HG03571 (cell line): Measurements from ENCODE around the gene RRAS.
"Not testable (repeated sequence)": the region's sequence is repeated elsewhere in the genome, so short reads cannot be mapped to it uniquely, and the experiment has no call there.

Experiments used
- ATAC-seq: cut with Tn5 transposase; IDR thresholded peaks from one replicate; pipeline ENCODE4 v1.9.1; 2021; ENCODE audit not compliant: unreplicated experiment

Gene RRAS

DNA sequence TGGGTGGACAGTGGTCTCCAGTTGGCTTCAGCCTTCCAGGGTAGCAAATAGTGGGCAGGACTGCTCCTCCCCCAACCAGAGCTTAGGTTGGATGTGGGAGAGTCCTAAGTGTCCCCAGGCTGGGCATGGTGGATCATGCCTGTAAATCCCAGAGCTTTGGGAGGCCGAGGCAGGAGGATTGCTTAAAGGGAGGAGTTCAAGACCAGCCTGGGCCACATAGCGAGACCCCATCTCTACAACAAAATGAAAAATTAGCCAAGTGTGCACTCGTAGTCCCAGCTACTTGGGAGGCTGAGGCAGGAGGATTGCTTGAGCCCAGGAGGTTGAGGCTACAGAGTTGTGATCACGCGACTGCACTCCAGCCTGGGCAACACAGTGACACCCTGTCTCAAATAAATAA lies 7.4 kb downstream of the RRAS start:
- no peak for ATAC-seq

DNA sequence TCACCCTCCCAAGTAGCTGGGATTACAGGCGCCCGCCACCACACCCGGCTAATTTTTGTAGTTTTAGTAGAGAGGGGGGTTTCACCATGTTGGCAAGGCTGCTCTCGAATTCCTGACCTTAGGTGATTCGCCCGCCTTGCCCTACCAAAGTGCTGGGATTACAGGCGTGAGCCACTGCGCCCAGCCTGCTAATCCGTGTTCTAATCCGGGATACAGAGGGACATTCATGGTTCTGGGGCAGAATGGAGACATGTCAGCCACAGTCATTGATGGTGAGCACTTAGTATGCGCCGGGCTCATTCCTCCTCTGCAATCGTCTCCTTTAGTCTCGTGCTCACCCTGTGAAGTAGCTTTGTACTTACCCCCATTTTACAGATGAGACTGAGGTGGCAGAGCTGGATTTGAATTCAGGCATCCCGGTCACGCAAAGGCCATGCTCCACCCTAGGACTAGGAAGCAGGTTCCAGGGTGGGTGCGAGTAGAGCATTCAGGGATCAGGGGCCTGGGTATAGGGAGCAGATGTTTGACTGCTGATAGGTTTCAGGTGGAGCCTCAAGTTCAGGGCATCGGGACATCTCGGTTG lies 8.2 kb downstream of the RRAS start:
- no peak for ATAC-seq

DNA sequence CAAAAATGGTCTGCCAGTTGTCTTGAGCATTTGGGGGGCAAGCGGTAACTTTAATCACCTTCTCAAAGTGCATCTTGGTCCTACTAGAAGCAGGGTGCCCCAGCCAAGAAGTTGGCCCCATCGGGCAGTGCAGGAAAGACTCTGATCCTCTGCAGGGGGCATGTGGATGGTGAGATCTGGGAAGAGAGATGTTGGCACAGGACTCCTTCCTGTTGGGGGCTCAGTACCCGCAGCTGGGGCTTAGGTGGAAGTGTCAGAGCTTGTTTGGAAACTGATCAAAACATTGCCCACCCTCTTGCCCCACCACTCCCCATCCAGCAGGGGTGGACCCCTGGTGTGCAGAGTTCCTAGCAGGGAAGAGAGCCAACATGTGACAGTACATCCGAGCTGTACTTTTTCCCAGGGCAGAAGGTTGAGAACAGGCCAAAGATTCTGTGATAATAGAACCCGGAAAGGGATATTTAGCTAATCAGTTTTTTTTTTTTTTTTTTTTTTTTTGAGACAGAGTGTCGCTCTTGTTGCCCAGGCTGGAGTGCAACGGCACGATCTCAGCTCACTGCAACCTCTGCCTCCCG lies 8.8 kb downstream of the RRAS start:
- ATAC-seq: no peak

DNA sequence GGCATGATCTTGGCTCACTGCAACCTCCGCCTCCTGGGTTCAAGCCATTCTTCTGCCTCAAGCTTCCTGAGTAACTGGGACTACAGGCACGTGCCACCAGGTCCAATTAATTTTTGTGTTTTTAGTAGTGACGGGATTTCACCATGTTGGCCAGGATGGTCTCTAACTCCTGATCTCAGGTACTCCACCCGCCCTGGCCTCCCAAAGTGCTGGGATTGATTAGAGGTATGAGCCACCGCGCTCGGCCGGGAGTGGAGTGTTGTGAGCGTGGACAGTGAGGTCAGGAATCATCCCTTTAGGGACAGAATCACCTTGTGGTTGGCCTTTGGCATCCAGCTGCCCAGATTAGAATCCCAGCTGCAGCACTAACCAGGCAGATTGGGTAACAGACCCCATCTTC lies 10.3 kb downstream of the RRAS start:
- ATAC-seq: no peak

DNA sequence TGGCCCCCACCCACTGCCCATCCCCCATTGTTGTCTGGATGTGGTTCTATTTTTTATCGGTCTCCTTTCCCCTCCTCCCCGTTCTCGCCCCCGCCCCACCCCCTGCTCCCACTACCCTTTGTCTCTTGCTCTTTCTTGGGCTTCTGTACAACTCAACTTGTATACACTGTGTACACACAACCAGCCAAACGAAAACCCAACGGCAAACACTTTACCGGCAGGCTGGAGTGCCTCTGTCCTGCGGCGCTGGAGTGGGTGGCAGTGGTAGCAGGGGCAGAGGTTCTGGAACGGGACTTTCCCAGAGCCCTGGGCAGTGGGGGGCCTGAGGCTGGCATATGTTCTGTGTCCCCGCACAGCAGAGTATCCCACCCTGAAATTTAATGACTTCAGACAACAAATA lies 13.7 kb downstream of the RRAS start:
- ATAC-seq: no peak

DNA sequence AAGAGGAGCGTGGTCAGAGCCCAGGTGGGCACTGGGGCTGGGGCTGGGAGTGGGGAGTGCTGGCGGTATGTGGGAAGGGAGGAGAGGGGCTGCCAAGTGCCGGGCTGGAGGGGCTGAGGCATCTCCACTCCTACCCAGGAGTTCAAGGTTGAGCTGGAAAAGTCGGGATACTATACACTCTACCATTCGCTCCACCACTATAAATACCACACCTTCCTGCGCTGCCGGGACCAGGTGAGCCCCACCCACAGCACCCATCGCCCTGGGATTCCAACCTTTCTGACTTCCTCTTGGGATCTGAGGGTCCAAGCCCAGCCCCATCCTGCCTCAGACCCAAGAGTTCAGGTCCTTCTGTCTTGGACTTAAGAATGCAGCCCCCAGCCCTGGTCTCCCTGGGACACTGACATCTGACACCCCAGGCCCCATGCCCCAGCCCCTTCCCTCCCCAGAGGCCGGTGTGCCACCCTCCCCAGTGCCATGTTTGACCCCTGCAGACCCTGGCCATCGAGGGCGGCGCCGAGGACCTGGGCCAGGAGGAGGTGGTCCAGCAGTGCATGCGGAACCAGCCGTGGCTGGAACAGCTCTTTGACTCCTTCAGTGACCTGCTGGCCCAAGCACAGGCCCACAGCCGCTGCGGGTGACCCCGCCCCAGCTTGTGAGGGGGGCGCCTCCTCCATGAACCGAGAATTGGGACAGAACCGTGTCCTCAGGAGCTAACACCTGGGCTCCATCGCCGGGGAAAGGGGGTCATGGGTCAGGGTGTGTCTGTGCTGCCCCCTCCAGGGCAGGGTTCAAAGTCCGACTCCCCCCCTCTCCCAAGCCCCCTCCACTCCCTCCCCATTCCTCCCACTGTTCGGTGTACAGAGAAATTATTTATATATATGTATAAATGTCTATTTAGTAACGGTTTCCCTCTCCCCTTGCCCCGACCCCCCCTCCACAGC lies 14.7 kb downstream of the RRAS start:
- no peak for ATAC-seq

DNA sequence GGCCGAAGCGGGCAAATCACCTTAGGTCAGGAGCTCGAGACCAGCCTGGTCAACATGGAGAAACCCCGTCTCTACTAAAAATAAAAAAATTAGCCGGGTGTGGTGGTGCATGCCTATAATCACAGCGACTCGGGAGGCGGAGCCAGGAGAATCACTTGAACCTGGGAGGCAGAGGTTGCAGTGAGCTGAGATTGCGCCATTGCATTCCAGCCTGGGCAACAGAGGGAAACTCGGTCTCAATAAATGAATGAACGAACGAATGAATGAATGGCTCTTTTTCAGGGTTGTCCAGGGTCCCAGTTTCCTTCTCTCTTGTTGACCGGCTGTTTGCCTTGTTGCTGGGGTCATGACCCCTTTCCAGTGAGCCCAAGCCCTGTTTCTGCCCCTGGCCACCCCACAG lies 22.1 kb downstream of the RRAS start:
- not testable (repeated sequence) for ATAC-seq

DNA sequence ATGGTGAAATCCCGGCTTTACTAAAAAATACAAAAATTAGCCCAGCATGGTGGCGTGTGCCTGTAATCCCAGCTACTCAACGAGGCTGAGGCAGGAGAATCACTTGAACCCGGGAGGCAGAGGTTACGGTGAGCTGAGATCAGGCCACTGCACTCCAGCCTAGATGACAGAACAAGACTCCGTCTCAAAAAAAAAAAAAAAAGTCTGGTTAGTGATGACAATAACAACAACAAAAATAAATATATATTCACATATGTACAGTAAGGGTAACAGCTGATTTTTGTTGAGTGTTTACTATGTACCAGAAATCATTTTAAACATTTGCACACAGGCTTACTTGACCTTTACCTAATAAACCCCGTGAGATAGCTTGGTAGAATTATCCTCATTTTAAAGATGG lies 23.0 kb downstream of the RRAS start:
- no peak for ATAC-seq

DNA sequence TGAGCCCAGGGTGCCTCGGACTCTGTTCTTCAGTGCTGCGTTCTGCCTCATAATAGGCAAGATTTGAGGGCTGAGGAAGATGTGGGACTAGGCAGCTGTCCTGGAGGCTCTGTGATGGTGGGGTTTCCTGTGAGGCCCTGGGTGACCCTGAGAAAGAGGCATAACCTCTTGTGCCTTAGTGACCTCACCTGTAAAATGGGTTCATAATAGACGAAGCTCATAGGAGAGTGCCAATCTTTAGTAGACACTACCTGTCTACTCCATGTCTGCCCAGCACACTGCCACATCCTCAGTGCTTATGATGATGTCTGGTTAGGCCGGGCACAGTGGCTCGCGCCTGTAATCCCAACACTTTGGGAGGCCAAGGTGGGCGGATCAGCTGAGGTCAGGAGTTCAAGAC lies 23.4 kb downstream of the RRAS start:
- no peak for ATAC-seq

DNA sequence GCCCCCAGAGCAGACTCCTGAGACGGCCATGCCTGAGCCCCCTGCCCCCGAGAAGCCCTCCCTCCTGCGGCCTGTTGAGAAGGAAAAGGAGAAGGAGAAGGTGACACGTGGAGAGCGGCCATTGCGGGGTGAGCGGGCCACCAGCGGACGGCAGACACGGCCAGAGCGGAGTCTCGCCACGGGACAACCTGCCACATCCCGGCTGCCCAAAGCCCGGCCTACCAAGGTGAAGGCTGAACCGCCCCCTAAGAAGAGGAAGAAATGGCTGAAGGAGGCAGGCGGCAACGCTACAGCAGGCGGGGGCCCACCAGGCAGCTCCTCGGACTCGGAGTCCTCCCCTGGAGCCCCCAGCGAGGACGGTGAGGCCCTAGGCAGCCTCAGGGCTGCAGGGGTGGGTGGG lies 24.1 kb downstream of the RRAS start:
- no peak for ATAC-seq

DNA sequence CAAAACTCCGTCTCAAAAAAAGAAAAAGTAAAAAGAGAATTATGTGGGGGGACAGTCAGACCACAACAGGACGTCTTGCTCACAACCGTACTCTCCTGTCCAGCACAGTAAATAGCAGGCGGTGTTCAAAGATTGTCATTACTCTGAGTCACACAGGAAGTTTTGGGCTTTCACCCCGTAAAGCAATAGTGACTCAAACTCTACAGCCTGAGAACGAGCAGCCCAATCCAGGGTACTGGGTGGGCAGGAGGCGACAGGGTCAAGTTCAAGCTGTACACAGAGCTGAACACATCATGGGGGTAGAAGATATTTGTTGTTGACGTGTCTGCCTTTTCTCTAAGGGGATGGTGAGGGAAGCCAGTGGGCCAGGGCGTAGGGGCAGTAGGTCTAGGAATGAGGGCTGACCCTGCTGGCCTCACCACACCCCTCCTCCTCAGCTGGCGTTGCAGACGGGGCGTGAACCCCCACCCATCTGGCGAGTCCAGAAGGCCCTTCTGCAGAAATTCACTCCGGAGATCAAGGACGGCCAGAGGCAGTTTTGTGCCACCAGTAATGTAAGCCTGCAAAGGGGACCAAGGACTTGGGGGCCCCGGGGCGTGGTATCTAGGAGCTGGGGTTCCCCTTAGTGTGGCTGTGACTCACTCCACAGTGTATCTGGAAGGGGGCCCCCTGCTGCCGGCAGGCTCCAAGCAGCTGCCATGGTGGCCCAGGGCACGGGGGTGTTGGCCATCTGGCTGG lies 25.7 kb downstream of the RRAS start:
- no peak for ATAC-seq

DNA sequence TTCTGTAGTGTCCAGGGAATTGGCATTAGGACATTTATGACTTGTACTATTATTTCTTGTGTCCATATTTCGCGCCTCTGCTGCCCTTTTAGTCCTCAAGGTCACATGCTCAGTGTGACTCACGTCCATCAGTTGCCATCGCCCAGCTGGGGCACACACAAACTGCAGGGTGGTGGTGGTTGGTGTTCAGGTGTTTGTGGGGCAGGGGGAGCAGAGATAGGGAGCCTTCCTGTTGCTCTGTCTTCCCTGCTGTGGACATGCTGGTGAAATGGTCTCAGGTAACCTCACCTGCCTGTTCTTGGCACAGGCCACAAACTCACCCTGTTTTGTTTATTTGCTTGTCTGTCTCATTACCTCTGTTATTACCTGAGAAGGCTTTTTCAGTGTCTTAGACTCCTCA lies 26.6 kb downstream of the RRAS start:
- no peak for ATAC-seq

DNA sequence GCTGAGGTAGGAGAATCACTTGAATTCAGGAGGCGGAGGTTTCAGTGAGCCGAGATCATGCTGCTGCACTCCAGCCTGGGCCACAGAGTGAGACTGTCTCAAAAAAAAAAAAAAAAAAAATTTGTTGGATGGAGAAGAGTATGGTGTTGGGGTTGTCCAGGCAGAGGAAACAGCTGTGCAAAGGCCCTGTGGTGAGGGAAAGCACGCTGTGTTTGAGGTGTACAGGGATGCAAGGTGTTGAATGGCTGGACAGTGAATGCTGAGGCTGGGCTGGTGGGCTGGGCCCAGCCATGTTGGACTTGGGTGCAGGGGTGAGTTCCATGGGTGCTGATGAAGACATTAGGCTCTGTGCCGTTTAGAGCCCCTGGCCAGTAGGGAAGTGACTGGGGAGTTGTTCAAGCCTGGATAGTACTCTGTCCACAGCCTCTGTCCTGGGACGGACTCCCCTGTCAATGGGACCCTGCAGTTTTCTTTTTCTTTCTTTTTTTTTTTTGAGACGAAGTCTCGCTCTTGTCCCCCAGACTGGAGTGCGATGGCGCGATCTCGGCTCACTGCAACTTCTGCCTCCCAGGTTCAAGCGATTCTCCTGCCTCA lies 30.3 kb downstream of the RRAS start:
- ATAC-seq: no peak

DNA sequence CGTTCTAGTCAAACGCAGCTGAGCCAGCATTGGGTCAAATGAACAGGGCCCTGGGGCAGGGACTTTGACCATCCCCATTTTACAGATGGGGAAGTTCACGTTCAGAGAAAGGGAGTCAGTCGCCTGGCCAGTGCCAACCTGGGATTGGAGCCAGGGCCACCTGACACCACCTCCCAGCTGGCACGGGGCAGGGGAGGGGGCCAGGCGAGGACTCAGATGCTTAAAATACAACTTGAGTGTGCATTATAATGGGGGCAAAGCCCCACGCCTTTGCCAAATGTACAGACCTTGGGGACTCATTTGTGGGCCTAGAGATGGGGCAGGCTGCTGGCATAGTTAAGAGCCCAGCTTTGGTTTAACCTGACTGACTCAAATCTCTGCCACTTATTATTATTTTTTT lies 34.3 kb downstream of the RRAS start:
- ATAC-seq: no peak

DNA sequence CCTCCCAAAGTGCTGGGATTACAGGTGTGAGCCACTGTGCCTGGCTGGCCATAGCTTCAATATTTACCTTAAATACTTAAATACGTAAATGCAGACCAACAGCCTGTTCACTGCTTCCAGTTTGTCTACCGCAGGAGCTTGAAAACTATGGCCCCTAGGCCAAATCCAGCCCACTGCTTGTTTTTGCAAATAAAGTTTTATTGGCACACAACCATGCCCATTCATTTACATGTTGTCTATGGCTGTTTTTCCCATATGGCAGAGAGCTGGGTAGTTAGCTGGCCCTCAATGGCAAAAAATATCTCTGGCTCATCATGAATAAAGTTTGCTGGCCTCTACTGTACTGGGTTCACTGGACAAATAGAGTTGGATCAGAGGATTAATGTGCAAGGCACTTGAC lies 37.1 kb downstream of the RRAS start:
- no peak for ATAC-seq

DNA sequence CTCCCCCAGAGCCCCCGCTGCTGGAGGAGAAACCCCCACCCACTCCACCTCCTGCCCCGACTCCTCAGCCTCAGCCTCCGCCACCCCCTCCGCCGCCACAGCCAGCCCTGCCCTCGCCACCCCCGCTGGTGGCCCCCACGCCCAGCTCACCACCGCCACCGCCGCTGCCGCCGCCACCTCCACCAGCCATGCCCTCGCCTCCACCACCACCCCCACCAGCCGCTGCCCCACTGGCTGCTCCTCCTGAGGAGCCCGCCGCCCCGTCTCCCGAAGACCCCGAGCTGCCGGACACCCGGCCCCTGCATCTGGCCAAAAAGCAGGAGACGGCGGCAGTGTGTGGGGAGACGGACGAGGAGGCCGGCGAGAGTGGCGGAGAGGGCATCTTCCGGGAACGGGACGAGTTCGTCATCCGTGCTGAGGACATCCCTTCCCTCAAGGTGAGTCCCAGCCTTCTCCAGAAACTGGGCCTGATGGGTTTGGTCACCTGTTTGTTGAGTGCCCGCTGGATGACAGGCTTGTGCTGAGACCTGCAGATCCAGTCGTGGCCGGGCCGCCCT lies 38.4 kb downstream of the RRAS start:
- ATAC-seq: no peak

DNA sequence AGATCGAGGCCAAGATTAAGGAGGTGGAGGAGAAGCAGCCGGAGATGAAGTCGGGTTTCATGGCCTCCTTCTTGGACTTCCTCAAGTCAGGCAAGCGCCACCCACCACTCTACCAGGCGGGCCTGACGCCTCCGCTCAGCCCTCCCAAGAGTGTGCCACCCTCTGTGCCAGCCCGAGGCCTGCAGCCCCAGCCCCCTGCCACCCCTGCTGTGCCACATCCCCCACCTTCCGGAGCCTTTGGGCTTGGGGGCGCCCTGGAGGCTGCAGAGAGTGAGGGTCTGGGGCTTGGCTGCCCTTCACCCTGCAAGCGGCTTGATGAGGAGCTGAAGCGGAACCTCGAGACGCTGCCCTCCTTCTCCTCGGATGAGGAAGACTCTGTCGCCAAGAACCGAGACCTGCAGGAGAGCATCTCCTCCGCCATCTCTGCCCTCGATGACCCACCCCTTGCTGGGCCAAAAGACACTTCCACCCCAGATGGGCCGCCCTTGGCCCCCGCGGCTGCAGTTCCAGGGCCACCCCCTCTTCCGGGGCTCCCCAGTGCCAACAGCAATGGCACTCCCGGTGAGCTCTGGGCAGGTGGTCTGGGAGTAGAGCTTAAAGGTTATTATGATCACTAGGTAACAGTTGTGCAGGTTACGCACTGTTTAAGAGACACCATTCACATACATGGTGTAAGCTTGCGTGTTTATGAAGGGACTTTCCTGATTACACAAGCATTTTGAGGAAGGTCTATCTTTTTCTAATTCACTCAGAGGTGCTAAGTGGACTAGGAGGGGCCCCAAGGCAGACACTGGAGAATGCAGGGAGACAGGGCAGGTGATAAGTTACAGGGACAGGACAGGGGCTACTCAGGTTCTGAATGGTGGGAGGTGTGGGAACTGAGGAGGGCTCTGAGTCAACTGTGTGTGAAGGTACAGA lies 40.3 kb downstream of the RRAS start:
- no peak for ATAC-seq

DNA sequence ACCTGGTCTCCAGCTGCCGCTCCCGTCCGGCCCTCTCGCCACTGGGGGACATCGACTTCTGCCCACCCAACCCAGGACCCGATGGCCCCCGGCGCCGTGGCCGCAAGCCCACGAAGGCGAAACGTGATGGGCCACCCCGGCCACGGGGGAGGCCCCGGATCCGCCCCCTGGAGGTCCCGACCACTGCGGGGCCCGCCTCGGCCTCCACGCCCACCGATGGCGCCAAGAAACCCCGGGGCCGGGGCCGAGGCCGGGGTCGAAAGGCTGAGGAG lies 42.3 kb downstream of the RRAS start:
- no peak for ATAC-seq

DNA sequence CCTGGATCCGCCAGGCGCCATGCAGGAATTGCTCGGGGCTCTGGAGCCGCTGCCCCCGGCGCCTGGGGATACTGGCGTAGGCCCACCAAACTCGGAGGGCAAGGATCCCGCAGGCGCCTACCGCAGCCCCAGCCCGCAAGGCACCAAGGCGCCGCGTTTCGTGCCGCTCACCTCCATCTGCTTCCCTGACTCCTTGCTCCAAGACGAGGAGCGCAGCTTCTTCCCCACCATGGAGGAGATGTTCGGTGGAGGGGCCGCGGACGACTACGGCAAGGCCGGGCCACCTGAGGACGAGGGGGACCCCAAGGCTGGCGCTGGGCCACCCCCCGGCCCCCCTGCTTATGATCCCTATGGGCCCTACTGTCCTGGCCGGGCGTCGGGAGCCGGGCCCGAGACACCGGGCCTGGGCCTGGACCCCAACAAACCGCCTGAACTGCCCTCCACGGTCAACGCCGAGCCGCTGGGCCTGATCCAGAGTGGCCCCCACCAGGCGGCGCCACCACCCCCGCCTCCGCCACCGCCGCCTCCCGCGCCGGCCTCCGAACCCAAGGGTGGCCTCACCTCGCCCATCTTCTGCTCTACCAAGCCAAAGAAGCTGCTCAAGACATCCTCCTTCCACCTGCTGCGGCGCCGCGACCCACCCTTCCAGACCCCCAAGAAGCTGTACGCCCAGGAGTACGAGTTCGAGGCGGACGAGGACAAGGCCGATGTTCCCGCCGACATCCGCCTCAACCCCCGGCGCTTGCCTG lies 42.8 kb downstream of the RRAS start:
- ATAC-seq: no peak
